Activated naive CD4-positive, alpha-beta T cell treated with anti-CD3 and anti-CD28 coated beads for 36 hours (primary cell): ENCODE data around the gene FAM53B. TPM values are rescaled to one million over a fixed set of nuclear protein-coding genes. Genes with fewer than 3 reads are reported as not detected.

ENCODE experiments used
- CTCF ChIA-PET: fragments of 350-600 bp; sonication (Branson Sonifier 250); formaldehyde crosslinking; loops from one replicate; lab custom pipeline; 2021; ENCODE audit warnings: antibody characterized with exemption; lab: Charles Lee
- DNase-seq: peaks from one replicate; pipeline ENCODE4 v3.0.0-alpha.2; 2020
- H3K27ac Mint-ChIP-seq: one replicate; pipeline ENCODE4 v1.8.0; 2021; ENCODE audit warnings: mild to moderate bottlenecking, mixed read lengths
- H3K27me3 Mint-ChIP-seq: one replicate; pipeline ENCODE4 v1.8.0; 2021; ENCODE audit warnings: low read depth, mixed read lengths
- H3K36me3 Mint-ChIP-seq: one replicate; pipeline ENCODE4 v1.8.0; 2021; ENCODE audit warnings: low read depth, mixed read lengths
- H3K4me1 Mint-ChIP-seq: one replicate; pipeline ENCODE4 v1.8.0; 2021; ENCODE audit warnings: low read depth, mixed read lengths
- H3K4me3 Mint-ChIP-seq: one replicate; pipeline ENCODE4 v1.8.0; 2021; ENCODE audit warnings: mild to moderate bottlenecking, moderate library complexity, mixed read lengths
- H3K9me3 Mint-ChIP-seq: one replicate; pipeline ENCODE4 v1.8.0; 2021; ENCODE audit warnings: mixed read lengths
- intact Hi-C: fragments of 100-400 bp; cut with micrococcal nuclease; formaldehyde crosslinking; loops from one replicate; pipeline ENCODE4 v1.15.1; 2023
- total RNA-seq, 2 experiments: library from RNA; stranded (reverse); gene quantifications; one replicate each; pipeline ENCODE4 v1.2.3, GENCODE V29; 2021

The FAM53B gene
- total RNA-seq, 2 experiments from 2014 or later, result 11.8 to 11.9 TPM

DNA sequence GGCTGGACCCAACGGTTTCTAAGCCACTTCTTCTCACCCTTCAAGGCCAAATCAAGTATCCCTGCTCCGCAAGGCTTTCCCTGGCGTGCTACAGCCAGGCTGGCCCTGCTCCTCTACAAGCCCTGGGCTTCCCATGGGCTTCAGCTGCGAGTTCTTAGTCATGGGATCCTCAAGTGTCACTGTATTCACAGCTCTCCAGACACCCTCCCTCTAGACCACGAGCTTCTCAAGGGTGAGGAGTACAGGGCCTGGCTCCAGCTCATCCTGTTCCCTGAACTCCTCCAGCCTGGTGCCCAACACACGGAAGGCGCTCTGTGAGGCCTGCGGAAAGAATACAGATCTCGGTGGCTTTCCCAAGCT, 38.8 kb downstream of the FAM53B start:
- CTCF ChIA-PET, result interaction anchor here (0.7 to 7.0 kb wide), 9 partner anchors 9 to 1109 kb away, joined by 3 to 67 read pairs (median 5); no protein-coding TSS in a partner anchor
- DNase-seq, result no peak
- Mint-ChIP-seq H3K36me3 (peaks cover 8% of the 10 kb centered on the region), H3K9me3 (no peaks in the 10 kb centered on the region), H3K27me3 (no peaks in the 10 kb centered on the region), H3K4me3 (no peak overlapping the region), H3K27ac (peak overlapping the region; percentile 39), H3K4me1 (peaks cover 79% of the 10 kb centered on the region)
- intact Hi-C loops, result no loop called here

DNA sequence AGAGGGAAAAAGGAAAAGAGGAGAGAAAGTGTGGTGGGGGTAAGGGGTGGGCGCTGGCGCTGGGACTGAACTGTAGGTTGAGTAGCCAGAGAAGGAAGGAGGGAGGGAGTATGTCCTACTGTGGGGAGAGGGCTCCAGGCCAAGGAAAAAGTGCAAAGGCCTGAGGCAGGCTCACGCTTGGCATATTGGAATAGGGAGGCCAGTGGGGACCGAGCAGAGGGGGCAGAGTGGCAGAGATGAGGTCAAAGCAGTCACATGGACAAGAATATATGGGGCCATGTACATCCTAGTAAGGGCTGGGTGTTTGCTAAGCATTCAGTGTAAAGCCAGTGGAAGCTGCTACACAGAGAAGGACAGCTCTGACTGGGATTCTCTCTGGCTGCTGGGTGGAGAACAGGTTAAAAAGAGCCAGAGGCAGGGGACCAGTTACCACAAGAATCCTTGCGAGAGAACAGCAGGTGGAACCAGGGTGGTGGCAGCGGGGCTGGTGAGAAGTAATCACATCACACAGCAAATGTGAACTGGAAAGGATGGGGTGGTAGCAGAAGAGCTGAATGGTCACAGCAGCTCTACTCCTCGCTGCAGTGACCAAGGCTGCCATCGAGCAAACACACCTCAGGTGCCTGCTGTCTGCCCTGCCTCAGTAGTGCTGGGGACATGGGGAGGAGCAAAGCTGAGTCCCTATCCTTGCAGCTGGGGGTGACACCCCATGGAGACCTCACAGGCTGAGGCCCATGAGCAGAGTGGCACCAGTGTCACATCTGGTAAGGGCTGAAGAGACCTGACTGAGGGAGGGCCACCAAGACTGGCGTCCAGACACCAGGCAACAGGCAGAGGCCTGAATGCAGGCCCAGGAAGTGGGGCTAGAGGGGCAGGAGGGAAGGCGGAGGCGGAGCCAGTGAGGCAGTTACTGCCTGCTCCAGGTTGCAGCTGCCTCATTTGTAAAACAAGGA, 39.5 kb downstream of the FAM53B start:
- H3K4me3 Mint-ChIP-seq, result no peak overlapping the region
- intact Hi-C loops, result no loop called here
- no peaks in the 10 kb centered on the region for H3K27me3 Mint-ChIP-seq
- H3K4me1 Mint-ChIP-seq, result peaks cover 81% of the 10 kb centered on the region
- H3K9me3 Mint-ChIP-seq, result no peaks in the 10 kb centered on the region
- peaks cover 10% of the 10 kb centered on the region for H3K36me3 Mint-ChIP-seq
- H3K27ac Mint-ChIP-seq, result peak overlapping the region; percentile 56
- DNase-seq, result no peak
- CTCF ChIA-PET, result interaction anchor here (0.7 to 7.0 kb wide), 9 partner anchors 8 to 1109 kb away, joined by 3 to 67 read pairs (median 5); no protein-coding TSS in a partner anchor

DNA sequence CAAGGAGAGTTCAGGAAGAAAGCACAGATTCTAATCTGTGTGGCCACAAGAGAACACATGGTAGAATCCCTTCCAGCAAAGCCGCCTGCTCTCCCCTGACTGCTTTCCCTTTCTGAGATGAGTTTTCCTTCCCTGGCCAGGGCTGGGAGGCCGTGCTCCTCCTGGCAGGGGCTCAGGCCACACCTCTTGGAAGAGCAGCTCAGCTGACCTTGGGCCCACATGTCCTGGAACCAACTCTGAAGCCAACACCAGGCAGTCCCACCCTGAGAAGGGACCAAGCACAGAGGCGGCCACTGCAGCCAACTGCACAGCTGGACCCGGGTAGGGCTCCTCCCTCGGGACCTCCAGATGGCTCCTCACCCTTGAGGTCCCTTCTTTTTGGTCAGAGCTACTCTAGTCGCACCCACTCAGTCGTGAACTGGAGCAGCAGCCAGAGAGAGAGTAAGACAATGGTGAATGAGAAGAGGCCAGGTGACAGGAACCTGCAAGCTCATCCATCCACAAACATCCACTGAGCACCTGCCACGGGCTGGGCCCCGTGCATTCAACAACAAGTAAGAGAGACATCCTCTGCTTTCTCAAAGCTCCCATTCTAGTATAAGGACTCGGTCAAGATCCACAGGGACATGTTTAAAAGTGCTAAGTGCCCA, 40.3 kb downstream of the FAM53B start:
- CTCF ChIA-PET, result interaction anchor here (1.4 to 7.0 kb wide), 3 partner anchors 10 to 37 kb away, joined by 3 to 67 read pairs (median 32); no protein-coding TSS in a partner anchor
- H3K4me3 Mint-ChIP-seq, result no peak overlapping the region
- peaks cover 83% of the 10 kb centered on the region for H3K4me1 Mint-ChIP-seq
- DNase-seq, result no peak
- H3K36me3 Mint-ChIP-seq, result peaks cover 10% of the 10 kb centered on the region
- intact Hi-C loops, result no loop called here
- no peaks in the 10 kb centered on the region for H3K9me3 Mint-ChIP-seq
- no peaks in the 10 kb centered on the region for H3K27me3 Mint-ChIP-seq
- H3K27ac Mint-ChIP-seq, result no peak overlapping the region

DNA sequence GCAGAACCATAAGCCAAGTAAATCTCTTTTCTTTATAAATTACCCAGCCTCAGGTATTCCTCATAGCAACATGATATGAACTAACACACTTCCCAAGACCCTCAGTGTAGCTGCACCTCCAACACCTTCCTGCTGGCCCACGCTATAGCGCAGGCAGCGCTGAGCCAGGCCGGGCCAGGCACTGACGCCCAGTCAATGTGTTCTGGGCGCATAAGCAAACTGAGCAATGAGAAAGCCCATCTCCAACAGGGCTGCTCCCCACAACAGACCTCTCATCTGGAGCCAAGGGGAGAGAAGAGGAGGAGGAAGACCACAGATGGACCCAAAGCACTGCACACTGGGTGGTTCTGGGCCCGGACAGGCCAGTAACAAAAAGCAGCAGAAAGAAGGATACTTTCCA, 40.8 kb downstream of the FAM53B start:
- H3K9me3 Mint-ChIP-seq, result no peaks in the 10 kb centered on the region
- no peak overlapping the region for H3K4me3 Mint-ChIP-seq
- H3K36me3 Mint-ChIP-seq, result peaks cover 10% of the 10 kb centered on the region
- no peaks in the 10 kb centered on the region for H3K27me3 Mint-ChIP-seq
- DNase-seq, result no peak
- CTCF ChIA-PET, result interaction anchor here (1.4 to 7.0 kb wide), 3 partner anchors 10 to 38 kb away, joined by 3 to 67 read pairs (median 18); no protein-coding TSS in a partner anchor
- intact Hi-C loops, result no loop called here
- peaks cover 85% of the 10 kb centered on the region for H3K4me1 Mint-ChIP-seq
- H3K27ac Mint-ChIP-seq, result peak overlapping the region; percentile 94

DNA sequence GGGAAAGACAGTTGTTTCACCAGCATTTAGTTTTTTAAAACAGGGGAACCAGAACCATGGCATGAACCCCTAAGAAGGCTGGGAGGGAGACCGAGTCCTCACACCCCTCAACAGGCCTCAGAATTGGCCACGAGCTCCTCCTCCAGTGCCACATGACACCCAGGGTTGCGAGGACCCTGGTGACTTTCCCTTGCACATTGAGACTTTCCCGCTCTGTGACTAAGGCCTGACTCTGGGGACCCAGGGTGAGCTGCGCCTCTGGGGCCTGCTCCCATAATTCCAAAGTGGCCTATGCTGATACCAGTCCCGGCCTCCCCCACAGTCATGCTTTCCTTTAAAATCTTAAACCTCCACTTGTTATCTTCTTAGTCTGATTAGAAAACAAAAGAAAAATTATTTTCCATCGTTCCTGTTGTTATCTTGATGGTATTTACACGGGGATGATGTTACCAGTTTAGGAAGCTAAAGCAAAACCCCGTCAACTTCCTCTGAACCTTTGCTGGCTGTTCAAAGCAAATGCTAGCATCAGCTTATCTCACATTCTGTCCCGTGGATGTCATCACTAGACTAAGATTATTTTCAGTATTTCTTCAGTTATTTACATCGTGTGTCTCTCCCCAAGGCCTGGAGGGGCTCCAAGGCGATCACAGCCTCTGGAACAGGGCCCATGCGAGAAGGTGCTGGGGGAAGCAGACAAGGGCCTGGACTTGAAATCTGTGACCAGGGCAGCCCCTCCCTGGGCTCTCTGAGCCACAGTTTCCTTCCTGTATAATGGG, 42.1 kb downstream of the FAM53B start:
- peak overlapping the region; percentile 94 for H3K27ac Mint-ChIP-seq
- peak; percentile 73 for DNase-seq

DNA sequence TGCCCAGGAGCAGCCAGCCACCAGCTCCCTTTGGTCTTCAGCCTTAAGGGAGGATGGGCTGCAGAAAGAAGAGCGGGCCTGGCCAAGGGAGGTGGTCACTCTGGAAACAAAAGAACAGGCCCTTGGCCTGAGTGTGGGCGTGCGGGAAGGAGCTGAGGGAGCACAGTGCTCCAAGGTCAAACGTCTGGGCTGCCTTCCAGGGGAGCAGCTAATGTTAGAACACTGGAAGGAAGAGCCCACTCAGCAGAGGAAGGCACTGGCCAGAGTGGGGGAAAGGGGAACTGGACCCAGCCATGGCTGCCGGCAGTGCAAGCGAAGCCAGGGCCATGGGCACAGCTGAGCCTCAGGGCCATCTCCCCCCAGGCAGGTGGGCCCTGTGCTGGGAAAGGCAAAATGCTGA, 42.7 kb downstream of the FAM53B start:
- Mint-ChIP-seq H3K27me3 (no peaks in the 10 kb centered on the region), H3K36me3 (peaks cover 12% of the 10 kb centered on the region), H3K4me1 (peaks cover 90% of the 10 kb centered on the region), H3K27ac (peak overlapping the region; percentile 94), H3K4me3 (no peak overlapping the region), H3K9me3 (no peaks in the 10 kb centered on the region)
- CTCF ChIA-PET, result interaction anchor here (1.3 to 7.0 kb wide), 4 partner anchors 16 to 40 kb away, joined by 3 to 67 read pairs (median 10); no protein-coding TSS in a partner anchor
- intact Hi-C loops, result no loop called here
- no peak for DNase-seq

More for the DNA sequence above, 42.1 kb downstream of the FAM53B start:
- intact Hi-C loops, result loop anchor here (1.0 kb wide), 3 partner anchors 16 to 39 kb away; no protein-coding TSS in a partner anchor
- no peaks in the 10 kb centered on the region for H3K27me3 Mint-ChIP-seq
- no peaks in the 10 kb centered on the region for H3K9me3 Mint-ChIP-seq
- no peak overlapping the region for H3K4me3 Mint-ChIP-seq
- peaks cover 89% of the 10 kb centered on the region for H3K4me1 Mint-ChIP-seq
- H3K36me3 Mint-ChIP-seq, result peaks cover 12% of the 10 kb centered on the region
- CTCF ChIA-PET, result interaction anchor here (0.6 to 7.0 kb wide), 5 partner anchors 15 to 90 kb away, joined by 3 to 67 read pairs (median 3); no protein-coding TSS in a partner anchor

DNA sequence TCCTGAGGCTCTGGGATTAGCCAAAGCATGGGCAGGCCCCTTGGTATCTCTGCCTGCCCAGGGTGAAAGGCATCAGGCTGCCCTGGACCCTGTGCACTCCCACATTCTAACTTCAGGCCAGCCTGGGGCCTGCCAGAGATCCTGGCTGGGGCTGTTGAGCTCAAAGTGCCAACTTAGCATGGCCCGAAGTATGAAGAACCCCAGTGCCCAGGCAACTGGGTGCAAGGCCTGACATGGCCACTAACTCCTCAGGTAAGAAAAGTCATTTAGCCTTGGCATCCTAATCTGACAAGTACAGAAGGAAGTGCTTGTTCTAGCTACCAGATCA, 43.2 kb downstream of the FAM53B start:
- no peak for DNase-seq
- CTCF ChIA-PET, result interaction anchor here (0.6 to 7.0 kb wide), 4 partner anchors 17 to 1428 kb away, joined by 3 to 67 read pairs (median 10); no protein-coding TSS in a partner anchor
- H3K9me3 Mint-ChIP-seq, result no peaks in the 10 kb centered on the region
- peaks cover 9% of the 10 kb centered on the region for H3K36me3 Mint-ChIP-seq
- intact Hi-C loops, result no loop called here
- peaks cover 90% of the 10 kb centered on the region for H3K4me1 Mint-ChIP-seq
- H3K27ac Mint-ChIP-seq, result peak overlapping the region; percentile 94
- H3K4me3 Mint-ChIP-seq, result no peak overlapping the region
- no peaks in the 10 kb centered on the region for H3K27me3 Mint-ChIP-seq

DNA sequence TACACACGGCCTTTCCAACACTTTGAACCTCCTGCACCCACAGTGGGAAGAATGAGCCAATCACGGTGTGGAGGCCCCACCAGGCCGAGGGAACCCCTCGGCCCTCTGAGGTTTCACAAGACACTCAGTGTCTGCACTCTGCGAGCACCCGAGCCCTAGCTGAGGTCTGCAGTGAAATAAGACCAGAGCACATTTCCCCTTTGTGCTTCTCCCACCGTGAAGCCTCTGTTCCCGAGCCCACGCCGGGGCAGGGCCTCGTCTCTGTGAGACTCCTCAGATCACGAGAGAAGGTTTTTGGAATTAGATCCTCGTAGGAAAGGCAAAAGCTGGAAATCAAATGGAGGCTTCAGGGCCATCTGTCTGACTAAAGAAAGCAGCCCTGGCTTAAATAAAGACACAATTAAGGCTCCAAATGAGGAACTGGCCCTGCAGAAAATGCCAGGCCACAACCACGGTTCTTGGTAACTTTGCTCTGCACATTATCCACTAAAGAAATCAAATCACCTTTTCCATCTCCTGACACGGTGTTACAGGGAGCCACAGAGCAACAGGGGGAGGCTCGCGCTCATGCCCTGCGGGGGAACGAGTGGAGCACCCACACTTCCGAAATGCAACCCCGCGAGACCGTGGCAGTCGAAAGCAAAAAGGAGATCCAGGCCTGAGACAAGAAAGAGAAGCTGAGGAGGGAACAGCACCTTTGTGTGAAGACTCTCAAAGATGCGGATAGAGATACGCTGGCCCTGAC, 43.7 kb downstream of the FAM53B start:
- CTCF ChIA-PET, result interaction anchor here (0.6 to 7.0 kb wide), 5 partner anchors 17 to 1427 kb away, joined by 3 to 67 read pairs (median 3); no protein-coding TSS in a partner anchor
- peaks cover 9% of the 10 kb centered on the region for H3K36me3 Mint-ChIP-seq
- no peak for DNase-seq
- no peak overlapping the region for H3K4me3 Mint-ChIP-seq
- no peaks in the 10 kb centered on the region for H3K27me3 Mint-ChIP-seq
- intact Hi-C loops, result no loop called here
- peak overlapping the region; percentile 1 for H3K27ac Mint-ChIP-seq
- H3K9me3 Mint-ChIP-seq, result no peaks in the 10 kb centered on the region
- peaks cover 90% of the 10 kb centered on the region for H3K4me1 Mint-ChIP-seq

DNA sequence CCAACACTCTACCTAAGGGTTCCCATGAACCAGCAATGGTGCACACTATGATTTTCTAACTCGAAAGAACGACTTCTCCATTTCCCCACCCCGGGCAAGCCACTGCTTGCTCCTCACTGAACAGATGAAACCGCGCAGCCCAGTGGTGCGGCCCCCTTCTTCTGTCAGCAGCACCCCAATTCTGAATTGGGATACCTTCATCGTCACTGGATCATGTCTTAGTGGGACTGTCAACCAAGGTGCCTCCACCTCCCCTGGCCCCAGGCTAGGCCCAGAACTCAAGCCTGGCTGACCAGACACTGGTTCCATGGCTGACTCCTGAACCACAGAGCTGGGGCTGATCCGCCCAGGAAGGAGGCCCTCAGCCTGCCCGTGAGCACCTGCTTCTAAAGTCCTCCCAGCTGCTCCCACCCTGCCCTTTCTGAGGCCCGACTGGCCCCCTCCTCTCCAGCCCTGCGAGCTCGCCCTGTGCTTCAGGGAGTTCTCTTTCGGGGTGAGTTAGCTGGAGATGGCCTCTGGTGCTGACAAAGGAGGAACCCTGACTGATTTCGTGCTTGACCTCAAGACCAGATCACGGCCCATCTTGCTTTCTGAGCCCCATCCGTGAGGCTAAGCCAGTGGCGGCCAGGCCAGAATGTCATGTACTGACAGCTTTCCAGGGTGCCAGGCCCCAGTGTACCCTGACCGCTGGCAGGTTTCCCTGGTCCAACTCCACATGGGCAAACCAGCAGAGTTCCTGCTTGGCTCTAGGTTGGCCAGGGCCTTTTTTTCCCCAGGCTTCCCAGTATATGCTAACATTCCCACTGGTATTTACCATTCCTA, 44.5 kb downstream of the FAM53B start:
- CTCF ChIA-PET, result interaction anchor here (0.6 kb wide), 1 partner anchor 156 kb away, joined by 3 read pairs; no protein-coding TSS in a partner anchor
- H3K9me3 Mint-ChIP-seq, result no peaks in the 10 kb centered on the region
- H3K36me3 Mint-ChIP-seq, result peaks cover 13% of the 10 kb centered on the region
- intact Hi-C loops, result no loop called here
- no peak for DNase-seq
- H3K4me3 Mint-ChIP-seq, result no peak overlapping the region
- H3K27me3 Mint-ChIP-seq, result no peaks in the 10 kb centered on the region
- peaks cover 90% of the 10 kb centered on the region for H3K4me1 Mint-ChIP-seq
- H3K27ac Mint-ChIP-seq, result peak overlapping the region; percentile 35

DNA sequence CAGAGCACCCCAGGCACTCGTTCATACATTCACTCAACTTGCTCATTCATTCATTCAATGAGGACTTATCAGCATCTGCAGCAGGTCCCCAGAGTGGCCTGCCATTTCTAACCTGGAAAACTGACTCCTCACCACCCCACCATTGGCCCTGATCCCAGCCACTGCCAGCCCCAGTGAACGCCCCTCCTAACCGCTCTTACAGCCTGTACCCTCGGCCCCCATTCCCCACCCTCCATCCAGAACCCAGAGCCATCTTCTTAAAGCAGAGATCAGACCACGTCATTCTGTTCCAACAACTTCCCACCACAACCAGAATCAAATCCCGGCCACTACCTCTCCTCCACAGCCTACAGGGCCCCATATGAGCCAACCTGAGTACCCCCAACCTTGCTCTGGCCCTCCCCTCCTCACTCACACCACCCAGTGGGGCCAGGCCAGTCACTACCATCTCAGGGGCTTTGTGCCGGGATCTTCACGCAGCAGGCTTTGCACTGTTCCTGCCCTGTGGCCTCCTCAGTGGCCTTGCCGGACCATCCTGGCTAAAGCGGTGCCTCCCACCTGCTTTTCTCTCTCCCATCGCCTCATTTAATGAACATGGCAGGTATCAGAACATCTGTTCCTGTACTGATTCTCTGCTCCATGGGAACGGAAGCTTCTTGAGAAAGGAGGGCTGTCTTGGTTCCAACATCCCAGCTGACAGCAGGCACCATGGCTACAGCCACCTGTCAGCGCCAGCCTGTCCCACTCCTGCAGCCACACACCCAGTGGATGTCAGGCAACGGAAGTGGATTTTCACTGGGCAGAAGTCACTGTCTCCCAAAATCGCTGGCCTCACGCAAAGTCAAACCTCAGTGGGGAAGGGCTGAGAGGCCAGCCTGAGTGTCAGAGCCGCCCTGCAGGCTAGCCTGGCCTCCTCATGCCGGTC, 45.4 kb downstream of the FAM53B start:
- Mint-ChIP-seq H3K4me1 (peaks cover 90% of the 10 kb centered on the region), H3K27me3 (no peaks in the 10 kb centered on the region), H3K27ac (peak overlapping the region; percentile 89), H3K9me3 (no peaks in the 10 kb centered on the region), H3K36me3 (peaks cover 13% of the 10 kb centered on the region), H3K4me3 (no peak overlapping the region)
- DNase-seq, result no peak
- CTCF ChIA-PET, result interaction anchor here (0.9 to 3.0 kb wide), 3 partner anchors 19 to 51 kb away, joined by 3 to 31 read pairs (median 5); no protein-coding TSS in a partner anchor
- intact Hi-C loops, result no loop called here
